Measurements from ENCODE around the gene SSC5D.

The SSC5D gene

GRCh38 chr19:55549500-55550320 lies 61.5 kb downstream of the SSC5D start:
- H3K4me3 ChIP-seq (ENCODE audit: low read depth, low read length), result peak overlapping the region; percentile 40
- no peak for TF ChIP-seq CTCF (IDR thresholded peaks at IDR 0.05; ENCODE audit: insufficient read depth, low read length, missing control alignments)
- CTCF ChIA-PET, result no interaction called here
- POLR2A ChIA-PET, result interaction anchor here (0.7 to 1.3 kb wide), 4 partner anchors 24 to 50 kb away, joined by 3 to 5 read pairs (median 3); partner anchors contain the start of genes ZNF524 and ZNF579
- peak; percentile 88 for DNase-seq (ENCODE audit: low read depth, low spot score)

GRCh38 chr19:55550321-55550650 lies 62.0 kb downstream of the SSC5D start:
- DNase-seq (ENCODE audit: low read depth, low spot score), result no peak
- TF ChIP-seq CTCF (IDR thresholded peaks at IDR 0.05; ENCODE audit: insufficient read depth, low read length, missing control alignments), result no peak
- ChIA-PET CTCF (no interaction called here), POLR2A (interaction anchor here (0.7 to 1.3 kb wide), 3 partner anchors 24 to 50 kb away, joined by 3 to 5 read pairs (median 3); partner anchors contain the start of gene ZNF524)
- no peak overlapping the region; the same call in 1 of the 2 replicates for H3K4me3 ChIP-seq (ENCODE audit: low read depth, low read length)

GRCh38 chr19:55552206-55552605 lies 64.0 kb downstream of the SSC5D start:
- no peak for DNase-seq (ENCODE audit: low read depth, low spot score)
- no peak overlapping the region for H3K4me3 ChIP-seq (ENCODE audit: low read depth, low read length)
- POLR2A ChIA-PET, result interaction anchor here (0.8 to 1.7 kb wide), 2 partner anchors 26 to 47 kb away, joined by 3 to 4 read pairs; partner anchors contain the start of gene FIZ1
- no peak for TF ChIP-seq CTCF (IDR thresholded peaks at IDR 0.05; ENCODE audit: insufficient read depth, low read length, missing control alignments)
- CTCF ChIA-PET, result interaction anchor here (0.8 to 1.3 kb wide), 2 partner anchors 13 to 33 kb away, joined by 3 to 4 read pairs; no protein-coding TSS in a partner anchor

- no peak overlapping the region for H3K4me3 ChIP-seq (ENCODE audit: low read depth, low read length)
- ChIA-PET CTCF (interaction anchor here (0.8 to 1.3 kb wide), 2 partner anchors 13 to 32 kb away, joined by 3 to 4 read pairs; no protein-coding TSS in a partner anchor), POLR2A (interaction anchor here (0.8 to 1.7 kb wide), 2 partner anchors 26 to 47 kb away, joined by 3 to 4 read pairs; partner anchors contain the start of gene FIZ1)
- TF ChIP-seq CTCF (IDR thresholded peaks at IDR 0.05; ENCODE audit: insufficient read depth, low read length, missing control alignments), result no peak
- peak; percentile 92 for DNase-seq (ENCODE audit: low read depth, low spot score)
Measured at GRCh38 chr19:55552620-55553019, 64.4 kb downstream of the SSC5D start.

- DNase-seq (ENCODE audit: low read depth, low spot score), result no peak
- ChIA-PET POLR2A (interaction anchor here (0.8 to 1.7 kb wide), 2 partner anchors 27 to 46 kb away, joined by 3 to 4 read pairs; partner anchors contain the start of gene FIZ1), CTCF (interaction anchor here (0.8 to 1.1 kb wide), 4 partner anchors 20 to 86 kb away, joined by 3 to 5 read pairs (median 4); partner anchors contain the start of gene ZNF865)
- TF ChIP-seq CTCF (IDR thresholded peaks at IDR 0.05; ENCODE audit: insufficient read depth, low read length, missing control alignments), result no peak
- no peak overlapping the region for H3K4me3 ChIP-seq (ENCODE audit: low read depth, low read length)
Measured at GRCh38 chr19:55553217-55554182, 65.3 kb downstream of the SSC5D start.

Measured in AG04449 (cell line).